Duodenal mucosa (tissue), 2 donors: ENCODE results near the gene MRPS12.

Source experiments
- H3K27ac ChIP-seq: one replicate; pipeline ENCODE4 v1.7.0; 2013; ENCODE audit warnings: low read depth, low read length
- H3K27me3 ChIP-seq, 2 donors: one replicate each; pipeline ENCODE4 v1.7.0; 2013; ENCODE audit warnings: low read length in 2 of 2, control low read depth in 1 of 2; ENCODE audit not compliant: insufficient read depth in 2 of 2, control insufficient read depth in 1 of 2
- H3K36me3 ChIP-seq, 2 donors: one replicate each; pipeline ENCODE4 v1.7.0; 2013; ENCODE audit warnings: low read length in 2 of 2, control low read depth in 1 of 2; ENCODE audit not compliant: insufficient read depth in 2 of 2, control insufficient read depth in 1 of 2
- H3K4me1 ChIP-seq, 2 donors: one replicate each; pipeline ENCODE4 v1.7.0; 2013; ENCODE audit warnings: low read length in 2 of 2, control low read depth in 1 of 2; ENCODE audit not compliant: insufficient read depth in 2 of 2, control insufficient read depth in 1 of 2
- H3K4me3 ChIP-seq, 2 donors: one replicate each; pipeline ENCODE4 v1.7.0; 2013; ENCODE audit warnings: low read length in 2 of 2, low read depth in 1 of 2
- H3K9ac ChIP-seq, 2 donors: one replicate each; pipeline ENCODE4 v1.7.0; 2013; ENCODE audit warnings: low read length in 2 of 2, low read depth in 1 of 2
- H3K9me3 ChIP-seq, 2 donors: one replicate each; pipeline ENCODE4 v1.7.0; 2013; ENCODE audit warnings: low read length in 2 of 2, control low read depth in 1 of 2; ENCODE audit not compliant: control insufficient read depth in 1 of 2

The MRPS12 gene

DNA sequence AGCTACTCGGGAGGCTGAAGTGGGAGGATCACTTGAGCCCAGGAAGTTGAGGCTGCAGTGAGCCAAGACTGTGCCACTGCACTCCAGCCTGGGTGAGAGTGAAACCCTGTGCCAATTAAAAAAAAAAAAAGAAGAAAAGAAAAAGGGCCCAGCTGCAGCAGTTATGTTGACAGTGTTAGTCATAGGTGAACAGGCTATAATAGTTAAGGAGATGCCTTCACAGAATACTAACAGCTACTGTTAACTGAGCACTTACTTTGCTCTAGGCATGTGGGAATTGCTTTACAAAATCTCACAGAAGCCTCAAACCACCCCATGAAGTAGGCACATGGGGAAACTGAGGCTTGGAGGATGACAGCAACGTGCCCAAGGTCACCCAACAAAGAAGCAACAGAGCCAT, 40.9 kb downstream of the MRPS12 start:
- Histone ChIP-seq H3K9ac (no peak overlapping the region), H3K27ac (no peak overlapping the region), H3K36me3 (no peaks in the 10 kb centered on the region), H3K27me3 (no peaks in the 10 kb centered on the region), H3K4me3 (no peak overlapping the region), H3K9me3 (no peaks in the 10 kb centered on the region), H3K4me1 (peaks cover 0 to 13% of the 10 kb centered on the region in 2 donors)

- Histone ChIP-seq H3K27me3 (no peaks in the 10 kb centered on the region), H3K27ac (no peak overlapping the region), H3K9ac (peak overlapping the region; percentile 5 to 25), H3K4me3 (peak overlapping the region; percentile 58 to 62), H3K4me1 (peaks cover 3 to 13% of the 10 kb centered on the region in 2 donors), H3K36me3 (no peaks in the 10 kb centered on the region), H3K9me3 (no peaks in the 10 kb centered on the region)
Measured at GRCh38 chr19:38974624-38975213, 44.0 kb downstream of the MRPS12 start.

DNA sequence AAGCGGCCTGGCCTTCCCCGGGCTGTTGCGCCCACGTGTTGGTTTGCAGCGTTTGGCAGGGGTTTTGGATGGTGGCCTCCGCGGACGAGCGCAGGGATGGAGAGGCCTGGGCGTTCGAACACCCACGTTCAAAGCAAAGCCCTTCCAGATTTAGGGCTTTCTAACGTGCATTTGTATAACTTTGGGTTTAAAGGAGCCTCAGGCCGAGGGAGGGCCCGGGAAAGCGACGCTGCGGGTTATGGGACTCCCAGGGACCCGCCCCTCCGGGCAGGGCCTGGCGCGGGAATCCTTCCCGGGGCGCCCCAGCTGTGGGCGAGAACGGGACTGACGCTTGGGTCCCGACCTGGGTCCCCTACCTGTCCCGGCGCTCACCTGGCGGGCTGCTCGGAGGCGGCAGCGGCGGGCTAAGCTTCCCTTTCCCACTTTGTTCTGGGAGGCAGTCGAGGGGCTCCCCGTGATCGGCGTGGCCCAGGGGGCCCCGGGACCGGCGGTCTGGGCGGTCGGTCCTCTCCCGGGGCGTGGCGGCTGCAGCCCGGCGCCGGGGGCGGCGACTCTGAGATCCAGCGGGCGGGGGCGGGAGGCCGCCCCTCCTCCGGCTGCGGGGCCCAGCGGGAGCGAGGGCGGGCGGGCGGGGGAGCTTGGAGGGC, 44.6 kb downstream of the MRPS12 start, which contains the start of gene FBXO17:
Gene FBXO17, minus strand, starts transcription at position 529 of the 647 bp plus-strand sequence. CDS start 25,423 bp downstream, outside the sequence.
- H3K36me3 ChIP-seq: no peaks in the 10 kb centered on the region
- peaks cover 3 to 13% of the 10 kb centered on the region in 2 donors for H3K4me1 ChIP-seq
- H3K9me3 ChIP-seq: peaks cover under 1 to 2% of the 10 kb centered on the region in 2 donors
- H3K9ac ChIP-seq: peak within 1 kb of the TSS; percentile 30 to 43
- H3K27ac ChIP-seq: peak within 1 kb of the TSS; percentile 70
- H3K27me3 ChIP-seq: no peaks in the 10 kb centered on the region
- peak within 1 kb of the TSS; percentile 58 to 62 for H3K4me3 ChIP-seq

- peak overlapping the region; percentile 30 to 43 for H3K9ac ChIP-seq
- H3K9me3 ChIP-seq: peaks cover 6 to 7% of the 10 kb centered on the region in 2 donors
- H3K36me3 ChIP-seq: no peaks in the 10 kb centered on the region
- H3K27ac ChIP-seq: peak overlapping the region; percentile 70
- H3K4me3 ChIP-seq: peak overlapping the region; percentile 58 to 62
- H3K4me1 ChIP-seq: peaks cover 3 to 13% of the 10 kb centered on the region in 2 donors
- no peaks in the 10 kb centered on the region for H3K27me3 ChIP-seq
Measured at GRCh38 chr19:38975861-38976271, 45.1 kb downstream of the MRPS12 start.

GRCh38 chr19:38977445-38978325, 46.9 kb downstream of the MRPS12 start:
- Histone ChIP-seq H3K9me3 (peaks cover 9 to 10% of the 10 kb centered on the region in 2 donors), H3K27me3 (no peaks in the 10 kb centered on the region), H3K27ac (no peak overlapping the region), H3K4me1 (peaks cover 3 to 13% of the 10 kb centered on the region in 2 donors), H3K4me3 (no peak overlapping the region), H3K36me3 (no peaks in the 10 kb centered on the region), H3K9ac (no peak overlapping the region)

DNA sequence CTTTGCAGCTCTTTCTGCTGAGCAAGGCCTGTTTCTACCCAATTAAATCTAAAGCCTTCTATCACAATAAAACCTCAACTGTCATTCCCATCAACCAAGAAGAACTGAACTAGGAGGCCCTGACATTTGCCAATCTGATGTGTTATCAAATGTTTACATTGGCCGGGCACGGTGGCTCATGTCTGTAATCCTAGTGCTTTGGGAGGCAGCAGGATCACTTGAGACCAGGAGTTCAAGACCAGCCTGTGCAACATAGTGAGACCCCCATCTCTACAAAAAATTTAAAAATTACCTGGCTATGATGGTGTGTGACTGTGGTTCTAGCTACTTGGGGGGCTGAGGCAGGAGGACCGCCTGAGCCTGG, 47.6 kb downstream of the MRPS12 start:
- H3K9ac ChIP-seq: no peak overlapping the region
- H3K4me3 ChIP-seq: no peak overlapping the region
- H3K9me3 ChIP-seq: peaks cover 9 to 10% of the 10 kb centered on the region in 2 donors
- H3K27ac ChIP-seq: no peak overlapping the region
- no peaks in the 10 kb centered on the region for H3K27me3 ChIP-seq
- H3K4me1 ChIP-seq: peaks cover 3 to 13% of the 10 kb centered on the region in 2 donors
- H3K36me3 ChIP-seq: no peaks in the 10 kb centered on the region

DNA sequence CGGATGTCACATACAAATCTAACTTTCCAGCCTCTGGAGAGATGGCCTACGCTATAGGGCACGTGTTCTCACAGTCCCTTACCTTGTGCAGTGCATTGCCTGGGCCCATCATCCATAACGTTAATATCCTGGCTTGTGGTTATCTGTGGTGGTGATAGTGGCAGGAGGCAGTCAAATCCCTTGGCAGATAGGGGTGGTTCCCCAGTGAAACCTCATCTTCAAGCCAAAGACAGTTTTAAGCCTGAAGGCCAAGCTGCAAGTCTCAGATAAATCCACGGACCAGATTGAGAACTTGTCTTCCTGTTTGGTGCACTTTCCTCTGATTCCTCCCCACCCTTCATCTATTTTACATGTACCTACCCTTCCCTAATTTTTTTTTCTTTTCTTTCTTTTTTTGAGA, 49.1 kb downstream of the MRPS12 start:
- H3K4me1 ChIP-seq: peaks cover 3 to 13% of the 10 kb centered on the region in 2 donors
- H3K9me3 ChIP-seq: peaks cover 9 to 10% of the 10 kb centered on the region in 2 donors
- H3K36me3 ChIP-seq: no peaks in the 10 kb centered on the region
- no peaks in the 10 kb centered on the region for H3K27me3 ChIP-seq
- H3K9ac ChIP-seq: no peak overlapping the region
- H3K4me3 ChIP-seq: no peak overlapping the region
- H3K27ac ChIP-seq: no peak overlapping the region

- H3K36me3 ChIP-seq: no peaks in the 10 kb centered on the region
- no peaks in the 10 kb centered on the region for H3K27me3 ChIP-seq
- no peak overlapping the region for H3K9ac ChIP-seq
- H3K4me1 ChIP-seq: peaks cover 3 to 9% of the 10 kb centered on the region in 2 donors
- no peak overlapping the region for H3K27ac ChIP-seq
- no peak overlapping the region for H3K4me3 ChIP-seq
- H3K9me3 ChIP-seq: peaks cover 9 to 10% of the 10 kb centered on the region in 2 donors
Measured at GRCh38 chr19:38980583-38981374, 50.0 kb downstream of the MRPS12 start.
